GM21360 (cell line): Measurements from ENCODE around the gene PPP2R1B.
A peak's percentile ranks its signal among the peaks of the same experiment; 100 is the strongest.
"Not testable (repeated sequence)": the region's sequence is repeated elsewhere in the genome, so short reads cannot be mapped to it uniquely, and the experiment has no call there.

Source experiments
- ATAC-seq: cut with Tn5 transposase; IDR thresholded peaks from one replicate; pipeline ENCODE4 v1.9.1; 2021; ENCODE audit warnings: mild to moderate bottlenecking, moderate library complexity; ENCODE audit not compliant: unreplicated experiment

PPP2R1B gene

GRCh38 chr11:111784311-111784710 is 18.1 kb upstream of the PPP2R1B start:
- not testable (repeated sequence) for ATAC-seq

- no peak for ATAC-seq
Observed at GRCh38 chr11:111782109-111782741, 16.0 kb upstream of the PPP2R1B start.

DNA sequence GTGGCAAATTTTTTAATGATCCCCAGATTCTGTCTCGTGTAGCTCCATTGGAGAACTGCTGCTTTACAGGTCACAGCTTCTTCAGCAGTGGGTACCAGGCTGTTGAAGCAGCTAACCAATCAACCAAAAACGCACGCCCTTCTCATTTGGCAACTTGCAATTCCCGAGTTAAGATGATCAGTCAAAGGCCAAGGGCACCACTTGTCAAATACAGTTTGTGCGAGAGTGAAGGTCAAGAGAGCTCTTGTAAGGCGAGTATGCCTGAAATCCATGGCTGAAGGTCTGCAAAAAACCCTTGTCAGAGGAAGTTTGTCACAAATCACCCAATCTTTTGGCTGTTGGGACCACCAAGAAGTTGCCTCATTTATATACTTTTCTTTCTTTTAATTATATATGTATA is 12.9 kb upstream of the PPP2R1B start:
- no peak for ATAC-seq

DNA sequence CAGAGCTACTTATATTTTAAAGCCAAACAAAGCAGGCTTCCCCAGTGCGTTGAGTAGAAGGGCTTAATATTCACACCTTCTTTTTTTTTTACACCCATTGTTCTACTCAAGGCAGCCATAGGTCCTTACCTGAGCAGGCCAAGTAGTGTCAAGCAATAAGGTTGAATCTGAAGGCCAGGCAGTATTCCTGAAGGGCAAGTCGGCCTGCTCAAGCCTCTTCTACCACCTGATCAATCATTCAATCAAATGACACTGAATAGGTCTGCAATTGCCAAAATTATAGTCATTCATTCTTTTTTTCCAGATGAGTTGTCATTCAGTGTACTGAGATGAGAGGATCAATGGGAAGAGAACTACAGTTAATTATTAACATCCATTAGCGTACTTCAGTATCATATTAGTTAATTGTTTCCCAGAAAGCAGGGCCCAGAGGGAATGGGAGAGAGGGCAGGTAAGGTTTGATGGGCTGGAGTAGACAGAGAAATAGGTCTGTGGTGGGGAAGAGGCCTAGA is 11.9 kb upstream of the PPP2R1B start:
- ATAC-seq: no peak

- ATAC-seq: peak; percentile 52
Observed at GRCh38 chr11:111777094-111778046, 11.2 kb upstream of the PPP2R1B start.

DNA sequence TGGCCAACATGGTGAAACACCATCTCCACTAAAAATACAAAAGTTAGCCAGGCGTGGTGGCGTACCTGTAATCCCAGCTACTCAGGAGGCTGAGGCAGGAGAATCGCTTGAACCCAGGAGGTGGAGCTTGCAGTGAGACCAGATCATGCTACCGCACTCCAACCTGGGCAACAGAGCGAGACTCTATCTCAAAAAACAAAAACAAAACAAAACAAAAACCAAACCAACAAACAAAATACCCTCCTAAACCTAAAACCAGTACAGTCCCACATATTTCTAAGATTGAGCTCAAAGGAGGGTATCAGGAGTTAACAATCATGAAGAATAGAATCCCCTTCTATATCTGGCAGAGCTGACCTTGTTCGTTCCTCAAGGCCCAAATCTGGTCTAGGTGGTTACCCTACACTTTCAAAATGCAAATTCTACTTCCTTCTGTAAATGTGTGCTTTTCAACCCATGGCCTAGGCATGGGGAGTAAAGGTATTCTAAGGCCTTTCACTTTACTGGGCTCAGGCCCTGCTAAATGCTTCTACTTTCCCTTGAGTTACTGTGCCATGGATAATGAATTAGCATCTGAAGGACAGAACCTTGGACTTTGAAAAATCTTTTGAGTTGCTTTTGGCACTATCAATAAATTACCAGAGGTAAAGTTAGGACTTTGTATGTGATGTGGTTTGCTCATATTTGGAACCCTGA is 10.4 kb upstream of the PPP2R1B start:
- peak; percentile 90 for ATAC-seq

- no peak for ATAC-seq
Observed at GRCh38 chr11:111774955-111775710, 8.9 kb upstream of the PPP2R1B start.

DNA sequence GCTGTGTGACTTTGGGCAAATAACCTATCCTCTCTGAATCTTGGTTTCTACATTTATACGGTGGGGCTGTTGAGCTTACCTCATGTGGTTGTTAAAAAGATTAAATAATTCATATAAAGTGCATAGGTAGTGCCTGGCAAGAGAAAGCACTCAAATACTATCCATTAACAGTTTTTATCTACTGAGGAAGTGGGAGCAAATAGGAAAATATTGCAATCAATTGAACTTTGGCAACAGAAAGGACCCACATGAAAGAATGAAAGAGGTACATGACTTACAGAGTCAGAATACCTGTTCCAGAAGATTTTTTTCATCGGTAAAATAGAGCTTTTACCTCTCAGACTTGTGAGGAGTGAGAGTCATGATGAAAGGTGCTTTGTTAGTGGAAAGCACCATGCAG is 6.3 kb upstream of the PPP2R1B start:
- ATAC-seq: no peak

DNA sequence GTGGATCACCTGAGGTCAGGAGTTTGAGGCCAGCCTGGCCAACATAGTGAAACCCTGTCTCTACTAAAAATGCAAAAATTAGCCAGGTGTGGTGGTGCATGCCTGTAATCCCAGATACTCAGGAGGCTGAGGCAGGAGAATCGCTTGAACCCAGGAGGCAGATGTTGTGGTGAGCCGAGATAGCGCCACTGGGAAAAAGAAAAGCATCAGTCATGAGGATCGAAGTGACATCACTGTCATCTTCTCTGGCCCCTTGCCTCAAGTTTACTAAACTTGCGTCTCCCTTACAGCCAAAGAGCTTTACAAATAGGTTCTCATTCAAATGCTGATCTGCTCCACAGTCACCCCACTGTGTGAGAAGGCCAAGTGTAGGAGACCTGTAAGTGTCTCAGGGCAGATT is 5.0 kb upstream of the PPP2R1B start:
- ATAC-seq: not testable (repeated sequence)

- no peak for ATAC-seq
Observed at GRCh38 chr11:111770581-111771134, 4.5 kb upstream of the PPP2R1B start.

DNA sequence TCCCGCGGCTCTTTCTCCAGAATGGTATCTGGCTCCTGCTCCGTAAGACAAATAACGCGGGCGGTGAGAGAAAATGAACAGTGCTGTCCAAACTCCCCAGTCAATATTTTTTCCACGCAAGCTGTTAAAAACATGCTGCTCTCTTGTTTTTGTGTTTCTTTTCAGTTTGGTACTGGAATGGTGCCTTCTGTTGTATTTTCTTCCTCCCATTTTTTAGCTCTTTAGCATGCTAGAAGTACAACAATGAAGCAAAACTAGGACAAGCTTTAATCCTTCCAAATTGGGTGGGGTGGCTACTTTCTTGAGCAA is 599 bp upstream of the PPP2R1B start:
- ATAC-seq: no peak

- ATAC-seq: peak; percentile 35
Observed at GRCh38 chr11:111765320-111765983, 737 bp downstream of the PPP2R1B start.

GRCh38 chr11:111764621-111765020 is 1.6 kb downstream of the PPP2R1B start:
- ATAC-seq: no peak

DNA sequence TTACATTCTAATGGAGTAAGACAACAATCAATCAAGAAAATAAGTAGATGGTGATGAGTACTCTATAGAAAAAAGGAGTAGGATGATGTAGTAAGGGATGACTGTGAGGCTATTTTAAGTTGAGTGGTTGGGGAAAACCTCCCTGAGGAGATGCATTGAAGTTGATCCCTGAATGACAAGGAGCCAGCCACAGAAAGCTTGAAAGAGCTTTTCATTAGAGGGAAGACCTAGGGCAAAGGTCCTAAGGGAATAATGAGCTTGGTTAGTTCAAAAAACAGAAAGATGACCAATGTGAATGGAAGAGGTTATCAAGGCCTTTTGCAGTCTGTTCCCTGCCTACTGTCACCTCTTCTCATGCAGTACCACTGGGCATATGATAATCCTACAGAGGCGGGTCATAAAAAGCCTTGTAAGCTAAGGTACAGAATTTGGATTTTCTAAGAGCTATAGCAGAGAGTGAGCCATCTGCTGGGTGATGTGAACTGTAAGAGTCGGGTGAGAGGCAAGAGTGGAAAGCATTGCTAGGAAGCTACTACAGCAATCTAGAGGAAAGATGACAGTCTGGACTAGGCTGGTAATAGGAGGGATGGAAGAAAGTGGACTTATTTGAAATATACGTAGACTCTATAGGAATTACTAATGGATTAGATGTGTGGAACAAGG is 3.1 kb downstream of the PPP2R1B start:
- ATAC-seq: no peak

DNA sequence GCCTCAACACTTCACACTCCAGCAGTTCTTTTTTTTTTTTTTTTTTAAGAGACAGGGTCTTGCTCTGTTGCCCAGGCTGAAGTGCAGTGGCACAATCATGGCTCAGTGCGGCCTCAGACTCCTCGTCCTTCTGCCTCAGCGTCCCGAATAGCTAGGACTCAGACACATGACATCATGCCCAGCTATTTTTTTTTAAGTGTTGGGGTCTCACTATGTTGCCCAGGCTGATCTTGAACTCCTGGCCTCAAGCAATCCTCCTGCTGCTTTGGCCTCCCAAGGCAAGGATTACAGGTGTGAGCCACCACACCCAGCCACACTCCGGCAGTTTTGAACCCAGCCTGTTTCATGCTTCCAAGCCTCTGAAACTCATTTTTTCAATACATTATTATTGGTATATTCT is 3.7 kb downstream of the PPP2R1B start:
- ATAC-seq: no peak

DNA sequence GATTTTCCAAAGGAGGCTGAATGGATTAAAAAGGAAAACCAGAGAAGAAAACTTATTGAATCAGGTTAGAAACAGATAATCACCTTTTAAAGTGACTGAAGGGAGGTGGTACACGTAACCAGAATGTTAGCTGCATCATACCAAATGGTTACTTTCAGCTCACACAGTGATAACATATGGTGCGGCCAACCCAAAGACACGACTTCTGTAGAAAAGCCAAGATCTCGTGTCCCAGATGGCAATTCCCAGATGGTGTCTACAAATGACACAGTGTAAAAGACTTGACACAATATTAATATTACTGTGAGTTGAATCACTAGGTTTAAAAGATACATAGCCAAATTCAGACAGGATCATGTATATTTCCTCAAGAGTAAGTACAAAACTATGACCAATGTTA is 5.2 kb downstream of the PPP2R1B start:
- no peak for ATAC-seq

DNA sequence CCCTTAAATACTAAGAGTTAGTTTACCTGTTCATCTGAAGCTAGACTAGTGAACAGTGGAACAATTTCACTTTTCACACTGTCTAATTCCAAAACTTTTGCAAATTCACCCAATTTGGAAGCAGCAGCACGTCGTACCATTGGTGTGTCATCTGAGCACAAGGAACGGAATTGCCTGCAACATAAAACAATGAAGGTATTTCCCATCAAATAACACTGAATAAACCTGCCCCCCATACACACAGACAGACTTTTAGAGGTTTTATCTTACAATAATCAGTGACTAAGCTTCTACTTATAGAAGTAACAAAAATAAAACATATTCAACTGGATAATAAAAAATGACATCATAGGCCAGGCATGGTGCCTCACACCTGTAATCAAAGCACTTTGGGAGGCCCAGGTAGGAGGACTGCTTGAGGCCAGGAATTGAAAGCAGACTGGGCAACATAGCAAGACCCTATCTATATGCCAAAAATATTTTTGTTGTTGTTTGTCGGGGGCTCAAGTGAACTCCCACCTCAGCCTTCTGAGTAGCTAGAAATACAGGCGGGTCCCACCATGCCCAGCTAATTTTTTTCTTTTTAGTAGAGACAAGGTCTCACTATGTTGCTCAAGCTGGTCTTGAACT is 6.3 kb downstream of the PPP2R1B start:
- ATAC-seq: no peak

DNA sequence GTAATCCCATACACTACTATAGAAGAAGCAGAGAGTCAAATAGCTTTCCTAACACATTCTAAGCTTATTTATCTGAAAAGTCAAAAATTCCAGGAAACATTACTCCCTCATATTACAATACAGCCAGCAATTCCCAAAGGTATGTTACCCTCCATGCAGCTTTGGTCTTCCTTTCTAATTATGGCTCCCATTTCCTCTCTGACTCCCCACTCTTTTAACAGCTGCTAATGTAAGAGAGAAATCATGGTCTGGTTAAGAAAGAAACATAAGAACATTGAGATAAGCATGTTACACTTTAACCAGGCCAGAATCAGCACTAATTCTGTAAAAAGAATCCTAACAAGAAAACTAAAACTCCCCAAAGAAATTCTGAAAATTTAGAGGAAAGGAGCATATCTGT is 6.8 kb downstream of the PPP2R1B start:
- no peak for ATAC-seq

- no peak for ATAC-seq
Observed at GRCh38 chr11:111756097-111756496, 10.1 kb downstream of the PPP2R1B start.
